Testis (tissue), 3 donors: ENCODE measurements around the gene HYKK. TPM values are rescaled to one million over a fixed set of nuclear protein-coding genes. Genes with fewer than 3 reads are reported as not detected.

ENCODE experiments used
- DNase-seq: peaks from one replicate; pipeline ENCODE4 v3.0.0-alpha.2; 2019
- H3K27ac ChIP-seq, 2 donors: fragments of 200-600 bp; sonication (generic); one replicate each; pipeline ENCODE4 v1.5.1; 2019
- H3K27me3 ChIP-seq: fragments of 200-600 bp; sonication (generic); one replicate; pipeline ENCODE4 v1.5.1; 2019
- H3K36me3 ChIP-seq: fragments of 200-600 bp; sonication (generic); one replicate; pipeline ENCODE4 v1.5.1; 2017; ENCODE audit warnings: low read depth; ENCODE audit errors: missing control alignments
- H3K4me1 ChIP-seq: fragments of 200-600 bp; sonication (generic); one replicate; pipeline ENCODE4 v1.5.1; 2019
- H3K4me3 ChIP-seq, 2 donors: fragments of 200-600 bp; sonication (generic); one replicate each; pipeline ENCODE4 v1.5.1; 2017 to 2019
- H3K9me3 ChIP-seq: fragments of 200-600 bp; sonication (generic); one replicate; pipeline ENCODE4 v1.5.1; 2017
- POLR2A ChIP-seq: fragments of 450-650 bp; IDR thresholded peaks from one replicate; pipeline ENCODE4 v1.6.1; 2017; ENCODE audit warnings: antibody characterized with exemption, mild to moderate bottlenecking, moderate library complexity
- WGBS, 2 donors: methylation state at CpG; one replicate each; pipeline ENCODE4 v1.1.5; 2018; 5-methylcytosine and 5-hydroxymethylcytosine counted together
- intact Hi-C: fragments of 100-400 bp; cut with DNase I; formaldehyde crosslinking; loops from one replicate; pipeline ENCODE4 v1.15.1; 2023; ENCODE audit warnings: low total_unique reads
- polyA plus RNA-seq: library from polyadenylated mRNA; stranded (reverse); fragments of 350-450 nt; fragmentation: Illumina TruSeq; extraction: RNeasy Lipid Tissue Mini Kit (QIAGEN cat#74804); gene quantifications from one replicate; pipeline ENCODE4 v1.2.3, GENCODE V29; 2014; ENCODE audit warnings: low read depth, low replicate concordance; ENCODE audit not compliant: insufficient read depth
- total RNA-seq, 2 donors: library from RNA; depleted of rRNA; stranded (reverse); fragments of >200 nt; gene quantifications; one replicate each; pipeline ENCODE4 v1.2.3, GENCODE V29; 2016
- TF ChIP-seq, protein P1 (sequence below), 3 experiments: fragments of 450-650 bp in 2 of 3; fragments of 200-600 bp in 1 of 3; sonication (generic) in 1 of 3; IDR thresholded peaks; one replicate each; pipeline ENCODE4 v1.5.1; 2016 to 2019; ENCODE audit warnings: antibody characterized with exemption in 3 of 3, mild to moderate bottlenecking in 2 of 3, moderate library complexity in 1 of 3

HYKK gene
- total and polyA plus RNA-seq, 3 donors from 2014 or later = 5.9 to 8.8 (median 7.0) TPM

DNA sequence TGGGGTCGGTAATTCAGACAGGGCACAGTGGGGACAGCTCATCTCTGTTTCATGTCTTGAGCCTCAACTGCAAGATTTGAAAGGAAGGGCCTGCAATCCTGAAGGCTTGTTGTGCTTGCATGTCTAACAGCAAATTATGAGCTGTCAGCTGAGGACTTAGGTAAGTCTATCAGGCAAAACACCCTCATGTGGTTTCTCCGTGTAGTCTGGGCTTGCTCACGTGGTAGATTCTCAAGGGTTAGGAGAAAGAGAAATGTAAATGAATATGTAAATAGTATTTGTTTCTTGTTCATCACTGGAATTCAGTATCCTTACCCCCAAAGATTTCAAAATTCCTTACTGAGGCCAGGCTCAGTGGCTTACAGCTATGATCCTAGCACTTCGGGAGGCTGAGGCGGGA lies 30.1 kb upstream of the HYKK start:
- no peak for DNase-seq
- Histone ChIP-seq H3K36me3 (no peaks in the 10 kb centered on the region), H3K4me3 (no peak overlapping the region), H3K27ac (no peak overlapping the region), H3K27me3 (no peaks in the 10 kb centered on the region), H3K9me3 (no peaks in the 10 kb centered on the region), H3K4me1 (no peaks in the 10 kb centered on the region)
- 72 to 76% methylated on average over 5 of the region's 5 CpGs for WGBS, 2 donors
- TF ChIP-seq, protein P1, sequence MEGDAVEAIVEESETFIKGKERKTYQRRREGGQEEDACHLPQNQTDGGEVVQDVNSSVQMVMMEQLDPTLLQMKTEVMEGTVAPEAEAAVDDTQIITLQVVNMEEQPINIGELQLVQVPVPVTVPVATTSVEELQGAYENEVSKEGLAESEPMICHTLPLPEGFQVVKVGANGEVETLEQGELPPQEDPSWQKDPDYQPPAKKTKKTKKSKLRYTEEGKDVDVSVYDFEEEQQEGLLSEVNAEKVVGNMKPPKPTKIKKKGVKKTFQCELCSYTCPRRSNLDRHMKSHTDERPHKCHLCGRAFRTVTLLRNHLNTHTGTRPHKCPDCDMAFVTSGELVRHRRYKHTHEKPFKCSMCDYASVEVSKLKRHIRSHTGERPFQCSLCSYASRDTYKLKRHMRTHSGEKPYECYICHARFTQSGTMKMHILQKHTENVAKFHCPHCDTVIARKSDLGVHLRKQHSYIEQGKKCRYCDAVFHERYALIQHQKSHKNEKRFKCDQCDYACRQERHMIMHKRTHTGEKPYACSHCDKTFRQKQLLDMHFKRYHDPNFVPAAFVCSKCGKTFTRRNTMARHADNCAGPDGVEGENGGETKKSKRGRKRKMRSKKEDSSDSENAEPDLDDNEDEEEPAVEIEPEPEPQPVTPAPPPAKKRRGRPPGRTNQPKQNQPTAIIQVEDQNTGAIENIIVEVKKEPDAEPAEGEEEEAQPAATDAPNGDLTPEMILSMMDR (IDR thresholded peaks at IDR 0.05) = no peak
- no peak for TF ChIP-seq POLR2A
- intact Hi-C loops = no loop called here

DNA sequence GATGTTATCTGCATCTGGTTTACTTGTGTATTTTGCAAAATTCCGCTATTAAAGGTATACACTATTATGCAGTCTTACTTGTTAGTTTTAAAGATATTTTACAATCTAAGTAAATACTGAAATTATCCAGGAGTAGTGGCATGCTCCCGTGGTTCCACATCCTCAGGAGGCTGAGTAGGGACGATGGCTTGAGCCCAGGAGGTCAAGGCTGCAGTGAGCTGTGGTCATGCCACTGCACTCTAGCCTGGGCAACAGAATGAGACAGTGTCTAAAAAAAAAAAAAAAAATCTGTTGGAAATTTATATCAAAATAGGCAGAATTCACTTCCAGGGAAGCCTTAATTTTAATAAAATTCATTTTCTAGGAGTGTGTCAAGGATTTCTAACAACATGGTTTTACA lies 27.7 kb upstream of the HYKK start:
- H3K27me3 ChIP-seq = no peaks in the 10 kb centered on the region
- no peaks in the 10 kb centered on the region for H3K9me3 ChIP-seq
- no peaks in the 10 kb centered on the region for H3K4me1 ChIP-seq
- DNase-seq = no peak
- intact Hi-C loops = no loop called here
- no peak overlapping the region for H3K4me3 ChIP-seq
- H3K27ac ChIP-seq = no peak overlapping the region
- H3K36me3 ChIP-seq = no peaks in the 10 kb centered on the region
- WGBS, 2 donors = 69 to 73% methylated on average over 3 of the region's 3 CpGs
- TF ChIP-seq POLR2A = no peak
- TF ChIP-seq, protein P1 (IDR thresholded peaks at IDR 0.05) = no peak

DNA sequence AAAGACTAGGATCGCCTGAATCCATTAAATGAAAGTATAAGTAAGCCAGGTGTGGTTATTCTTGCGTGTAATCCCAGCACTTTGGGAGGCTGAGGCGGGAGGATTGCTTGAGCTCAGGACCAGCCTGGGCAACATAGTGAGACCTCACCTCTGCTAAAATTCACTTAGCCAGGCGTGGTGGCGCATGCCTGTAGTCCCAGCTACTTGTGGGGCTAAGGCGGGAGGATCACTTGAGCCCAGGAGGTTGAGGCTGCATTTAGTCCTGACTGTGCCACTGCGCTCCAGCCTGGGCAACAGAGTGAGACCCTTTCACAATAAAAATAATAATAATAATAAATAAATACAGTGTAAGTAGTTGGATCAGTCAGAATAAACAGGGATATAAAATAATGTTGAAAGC lies 25.5 kb upstream of the HYKK start:
- no peak for TF ChIP-seq POLR2A
- TF ChIP-seq, protein P1 (IDR thresholded peaks at IDR 0.05) = no peak
- Histone ChIP-seq H3K27me3 (no peaks in the 10 kb centered on the region), H3K36me3 (no peaks in the 10 kb centered on the region), H3K27ac (no peak overlapping the region), H3K9me3 (no peaks in the 10 kb centered on the region), H3K4me1 (no peaks in the 10 kb centered on the region), H3K4me3 (no peak overlapping the region)
- intact Hi-C loops = no loop called here
- DNase-seq = no peak
- WGBS, 2 donors = 80 to 93% methylated on average over 7 of the region's 7 CpGs

DNA sequence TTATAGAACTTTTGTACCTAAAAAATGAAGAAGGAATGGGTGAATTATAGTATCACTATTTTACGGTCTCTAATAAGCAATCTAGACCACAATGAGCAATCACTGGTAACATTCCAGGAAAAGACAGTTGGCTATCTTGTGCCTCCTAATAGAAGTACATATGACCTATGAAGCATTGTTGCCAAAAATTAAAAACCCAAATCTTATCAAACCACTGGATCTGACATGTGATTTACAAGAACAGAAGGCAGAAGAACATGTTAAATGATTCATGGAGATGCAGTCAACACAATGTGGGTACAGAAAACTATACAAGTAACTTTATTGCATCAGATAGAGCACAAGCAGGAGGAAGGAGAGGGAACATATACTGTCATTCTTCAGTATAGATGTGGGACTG lies 14.5 kb upstream of the HYKK start:
- H3K27me3 ChIP-seq = no peaks in the 10 kb centered on the region
- no peak overlapping the region for H3K27ac ChIP-seq
- TF ChIP-seq, protein P1 (IDR thresholded peaks at IDR 0.05) = no peak
- TF ChIP-seq POLR2A = no peak
- H3K9me3 ChIP-seq = no peaks in the 10 kb centered on the region
- 84 to 93% methylated on average over 1 of the region's 1 CpG for WGBS, 2 donors
- no peak for DNase-seq
- no peaks in the 10 kb centered on the region for H3K36me3 ChIP-seq
- H3K4me3 ChIP-seq = no peak overlapping the region
- intact Hi-C loops = no loop called here
- H3K4me1 ChIP-seq = no peaks in the 10 kb centered on the region

DNA sequence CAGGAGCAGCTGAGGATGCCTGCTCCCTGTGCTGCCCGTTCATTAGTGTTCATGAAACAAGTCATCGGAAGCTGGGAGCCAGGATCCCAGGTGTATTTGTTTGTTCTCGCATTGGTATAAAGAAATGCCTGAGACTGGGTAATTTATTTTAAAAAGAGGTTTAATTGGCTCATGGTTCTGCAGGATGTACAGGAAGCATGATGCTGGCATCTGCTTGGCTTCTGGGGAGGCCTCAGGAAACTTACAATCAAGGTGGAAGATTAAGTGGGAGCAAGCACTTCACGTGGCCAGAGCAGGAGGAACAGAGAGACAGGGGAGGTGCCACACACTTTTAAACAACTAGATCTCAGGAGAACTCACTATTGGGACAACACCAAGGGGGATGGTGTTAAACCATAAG lies 5.5 kb upstream of the HYKK start:
- 84 to 93% methylated on average over 4 of the region's 4 CpGs for WGBS, 2 donors
- H3K27ac ChIP-seq = no peak overlapping the region
- DNase-seq = no peak
- TF ChIP-seq, protein P1 (IDR thresholded peaks at IDR 0.05) = no peak
- TF ChIP-seq POLR2A = no peak
- intact Hi-C loops = loop anchor here (10.0 kb wide), 1 partner anchor 63 kb away; the partner anchor contains the start of gene CHRNA5
- no peak overlapping the region for H3K4me3 ChIP-seq
- H3K9me3 ChIP-seq = no peaks in the 10 kb centered on the region
- no peaks in the 10 kb centered on the region for H3K4me1 ChIP-seq
- H3K27me3 ChIP-seq = no peaks in the 10 kb centered on the region
- no peaks in the 10 kb centered on the region for H3K36me3 ChIP-seq
